Measurements from ENCODE around the gene TMEM26.

TMEM26 gene

GRCh38 chr10:61359452-61359851 lies 93.7 kb downstream of the TMEM26 start:
- H3K27ac ChIP-seq: no peak overlapping the region
- no peak overlapping the region for H3K4me3 ChIP-seq

- H3K27ac ChIP-seq: no peak overlapping the region
- H3K4me3 ChIP-seq: no peak overlapping the region
Observed at GRCh38 chr10:61357687-61358086, 95.5 kb downstream of the TMEM26 start.
